Right lobe of liver (tissue), 4 donors: ENCODE results near the gene TWIST2.

Experiments used
- CTCF ChIP-seq, 4 donors: fragments of 200-600 bp in 3 of 4; fragments of 450-650 bp in 1 of 4; IDR thresholded peaks; one replicate each; pipeline versions ENCODE4 v1.5.1 to v1.8.0; 2016 to 2022; ENCODE audit warnings: antibody characterized with exemption in 4 of 4, mild to moderate bottlenecking in 2 of 4
- POLR2A ChIP-seq: fragments of 450-650 bp; IDR thresholded peaks from one replicate; pipeline ENCODE4 v1.6.1; 2017; ENCODE audit warnings: antibody characterized with exemption, mild to moderate bottlenecking
- donor health status: DM: no; HTN: no; CAD: no.
- donor health status: DM: no; HTN: no; CAD: no.
- donor health status: DM: no; HTN: yes; CAD: no.

- TF ChIP-seq CTCF (IDR thresholded peaks at IDR 0.05) = no peak
- TF ChIP-seq POLR2A = no peak
Observed at GRCh38 chr2:238902285-238902684, 54.4 kb downstream of the TWIST2 start.
